Embryonic facial prominence (tissue), 1 donor: Measurements from ENCODE around the gene TCAP.
"Not testable (repeated sequence)": the region's sequence is repeated elsewhere in the genome, so short reads cannot be mapped to it uniquely, and the experiment has no call there.

Source experiments
- DNase-seq: peaks from one replicate; pipeline ENCODE4 v3.0.0-alpha.2; 2016; ENCODE audit errors: extremely low spot score

The TCAP gene

GRCh38 chr17:39704821-39705551 is 39.8 kb downstream of the TCAP start:
- DNase-seq: no peak

- DNase-seq: no peak
These were observed 40.7 kb downstream of the TCAP start for GRCh38 chr17:39705786-39706348.

- no peak for DNase-seq
These were observed 41.2 kb downstream of the TCAP start for GRCh38 chr17:39706383-39706782.

- DNase-seq: no peak
These were observed 41.8 kb downstream of the TCAP start for GRCh38 chr17:39706921-39707337.

- DNase-seq: no peak
These were observed 44.3 kb downstream of the TCAP start for GRCh38 chr17:39709319-39709997.

GRCh38 chr17:39709998-39710964 is 45.1 kb downstream of the TCAP start:
- DNase-seq: no peak

- not testable (repeated sequence) for DNase-seq
These were observed 45.9 kb downstream of the TCAP start for GRCh38 chr17:39711071-39711470.

- no peak for DNase-seq
These were observed 46.7 kb downstream of the TCAP start for GRCh38 chr17:39711851-39712250.

GRCh38 chr17:39714234-39714633 is 49.1 kb downstream of the TCAP start:
- DNase-seq: no peak

- no peak for DNase-seq
These were observed 50.4 kb downstream of the TCAP start for GRCh38 chr17:39715375-39716072.
